ENCODE data around the gene C8B.

Gene C8B

GRCh38 chr1:57003398-57004139, 37.8 kb upstream of the C8B start:
- no peak overlapping the region for H3K4me3 ChIP-seq (ENCODE audit: low read depth, low read length)
- no peak for DNase-seq (ENCODE audit: low read depth)

DNA sequence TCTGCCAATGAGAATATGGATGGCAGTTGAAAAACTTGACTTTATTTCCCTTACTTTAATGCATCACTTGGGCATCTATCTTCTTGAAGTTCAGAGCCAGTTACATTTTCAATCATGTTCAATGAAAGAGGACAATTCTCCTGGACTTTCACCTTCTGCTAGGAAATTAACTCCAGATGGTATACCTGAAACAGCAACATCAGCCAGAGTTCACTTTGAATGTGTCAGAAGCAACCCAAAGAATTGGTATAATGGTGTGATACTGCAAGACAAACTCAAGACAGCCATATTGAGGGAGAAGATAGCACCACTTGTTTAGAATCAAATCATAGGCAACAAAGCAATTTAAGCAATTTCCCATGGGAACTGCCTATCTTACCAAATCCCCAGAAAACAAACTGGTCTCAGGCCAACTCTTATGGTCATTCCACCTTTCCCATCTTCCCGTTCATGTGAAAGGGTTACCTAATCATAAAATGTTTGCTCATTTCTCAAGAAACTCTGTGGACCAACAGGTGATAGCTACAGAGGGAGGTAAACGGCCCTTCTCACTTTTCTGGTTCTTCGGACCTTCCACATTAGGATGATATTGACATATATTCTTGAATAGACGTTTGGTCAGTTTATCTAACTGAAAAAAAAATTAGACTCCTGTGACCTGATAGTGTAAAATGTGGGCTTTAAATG, 29.7 kb upstream of the C8B start:
- no peak overlapping the region for H3K4me3 ChIP-seq (ENCODE audit: low read depth, low read length)
- TF ChIP-seq, protein P1, sequence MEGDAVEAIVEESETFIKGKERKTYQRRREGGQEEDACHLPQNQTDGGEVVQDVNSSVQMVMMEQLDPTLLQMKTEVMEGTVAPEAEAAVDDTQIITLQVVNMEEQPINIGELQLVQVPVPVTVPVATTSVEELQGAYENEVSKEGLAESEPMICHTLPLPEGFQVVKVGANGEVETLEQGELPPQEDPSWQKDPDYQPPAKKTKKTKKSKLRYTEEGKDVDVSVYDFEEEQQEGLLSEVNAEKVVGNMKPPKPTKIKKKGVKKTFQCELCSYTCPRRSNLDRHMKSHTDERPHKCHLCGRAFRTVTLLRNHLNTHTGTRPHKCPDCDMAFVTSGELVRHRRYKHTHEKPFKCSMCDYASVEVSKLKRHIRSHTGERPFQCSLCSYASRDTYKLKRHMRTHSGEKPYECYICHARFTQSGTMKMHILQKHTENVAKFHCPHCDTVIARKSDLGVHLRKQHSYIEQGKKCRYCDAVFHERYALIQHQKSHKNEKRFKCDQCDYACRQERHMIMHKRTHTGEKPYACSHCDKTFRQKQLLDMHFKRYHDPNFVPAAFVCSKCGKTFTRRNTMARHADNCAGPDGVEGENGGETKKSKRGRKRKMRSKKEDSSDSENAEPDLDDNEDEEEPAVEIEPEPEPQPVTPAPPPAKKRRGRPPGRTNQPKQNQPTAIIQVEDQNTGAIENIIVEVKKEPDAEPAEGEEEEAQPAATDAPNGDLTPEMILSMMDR (IDR thresholded peaks at IDR 0.05; ENCODE audit: control insufficient read depth, extremely low read depth, insufficient read depth): no peak
- DNase-seq (ENCODE audit: low read depth): no peak

More at GRCh38 chr1:57003398-57004139, 37.8 kb upstream of the C8B start:
- TF ChIP-seq, protein P1 (IDR thresholded peaks at IDR 0.05; ENCODE audit: control insufficient read depth, extremely low read depth, insufficient read depth): no peak

- DNase-seq (ENCODE audit: low read depth): no peak
- no peak overlapping the region for H3K4me3 ChIP-seq (ENCODE audit: low read depth, low read length)
- TF ChIP-seq, protein P1 (IDR thresholded peaks at IDR 0.05; ENCODE audit: control insufficient read depth, extremely low read depth, insufficient read depth): no peak
Observed at GRCh38 chr1:56993475-56993874, 27.7 kb upstream of the C8B start.

DNA sequence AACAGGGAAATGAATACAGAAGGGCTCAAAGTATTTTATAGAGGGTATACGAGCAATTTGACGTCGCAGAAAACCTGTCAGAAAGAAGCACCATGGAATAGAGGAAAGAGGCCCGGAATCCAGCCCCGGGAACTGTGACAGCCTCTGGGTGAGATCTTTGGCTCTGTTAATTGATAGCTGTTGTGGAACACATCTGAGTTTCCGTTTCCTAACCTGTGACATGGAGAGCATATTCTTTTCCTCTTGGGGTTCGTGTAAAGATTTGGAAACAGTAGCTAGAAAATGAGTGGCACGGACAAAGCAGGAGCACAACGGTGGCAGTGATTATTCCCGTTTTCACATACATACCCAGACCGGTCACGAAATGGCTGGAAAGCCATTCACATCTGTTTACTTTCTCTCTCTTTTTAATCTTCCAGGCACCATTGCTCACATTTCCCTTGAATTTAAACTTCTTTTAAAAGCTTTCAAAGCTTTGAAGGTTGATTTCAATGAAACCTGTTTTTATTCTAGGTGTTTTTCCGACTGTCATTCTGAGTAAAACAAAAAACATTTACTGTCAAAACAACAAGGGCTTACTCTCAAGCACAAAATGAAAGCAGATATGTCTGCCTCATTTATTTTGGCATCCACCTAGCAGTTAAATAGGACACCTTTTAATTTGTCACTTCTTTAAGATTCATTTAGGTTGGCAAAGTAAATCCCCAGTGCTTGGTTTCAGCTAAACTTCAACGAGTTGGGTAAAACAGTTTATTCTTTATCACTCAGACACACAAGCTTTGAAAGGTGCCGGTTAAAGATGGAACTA, 26.7 kb upstream of the C8B start:
- H3K4me3 ChIP-seq (ENCODE audit: low read depth, low read length): no peak overlapping the region
- no peak for DNase-seq (ENCODE audit: low read depth)
- TF ChIP-seq, protein P1 (IDR thresholded peaks at IDR 0.05; ENCODE audit: control insufficient read depth, extremely low read depth, insufficient read depth): no peak

DNA sequence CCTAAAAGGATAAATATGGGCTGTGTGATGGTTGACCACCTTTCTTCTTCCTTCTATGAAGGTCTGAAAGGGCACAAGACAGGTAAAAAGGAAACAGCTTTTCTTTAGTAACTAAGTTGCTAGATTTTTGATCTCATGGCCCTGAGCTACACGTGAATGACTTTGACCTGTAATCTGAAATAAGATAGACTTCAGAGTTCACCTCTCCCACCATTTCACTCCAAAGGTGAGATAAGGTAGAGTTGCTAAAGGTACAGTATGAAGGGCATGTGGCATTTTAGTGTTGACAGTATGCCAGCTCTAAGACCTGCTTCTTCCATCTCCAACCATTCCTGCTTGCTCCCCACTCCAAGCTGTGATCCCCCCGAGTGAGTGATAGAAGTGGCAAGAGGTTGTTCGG, 25.8 kb upstream of the C8B start:
- no peak for DNase-seq (ENCODE audit: low read depth)
- TF ChIP-seq, protein P1 (IDR thresholded peaks at IDR 0.05; ENCODE audit: control insufficient read depth, extremely low read depth, insufficient read depth): no peak
- H3K4me3 ChIP-seq (ENCODE audit: low read depth, low read length): no peak overlapping the region

DNA sequence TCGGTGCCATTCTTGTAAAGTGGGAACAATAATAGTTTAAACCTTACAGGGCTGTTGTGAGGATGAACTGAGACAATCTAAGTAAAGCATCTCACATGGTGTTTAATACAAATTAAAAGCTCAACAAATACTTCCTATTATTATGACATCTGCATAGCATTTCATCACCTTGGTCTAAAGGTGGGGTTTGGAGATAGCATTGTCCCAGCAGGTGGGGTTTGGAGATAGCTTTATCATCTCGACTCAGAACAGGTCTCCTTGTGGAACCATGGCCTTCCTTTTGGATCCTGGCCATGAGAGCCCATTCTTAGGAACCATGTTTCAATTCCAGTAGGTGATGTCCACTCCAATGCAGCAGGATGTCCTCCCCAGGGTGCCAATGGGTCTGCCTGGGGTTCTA, 20.6 kb upstream of the C8B start:
- H3K4me3 ChIP-seq (ENCODE audit: low read depth, low read length): no peak overlapping the region
- no peak for DNase-seq (ENCODE audit: low read depth)
- TF ChIP-seq, protein P1 (IDR thresholded peaks at IDR 0.05; ENCODE audit: control insufficient read depth, extremely low read depth, insufficient read depth): no peak

All from LNCaP clone FGC (cell line).